Prostate gland (tissue), 2 donors: ENCODE data around the gene DGAT2L6.

Experiments
- POLR2A ChIP-seq: fragments of 450-650 bp; IDR thresholded peaks from one replicate; pipeline ENCODE4 v1.6.1; 2016; ENCODE audit warnings: antibody characterized with exemption, mild to moderate bottlenecking
- POLR2AphosphoS5 ChIP-seq: sonication (generic); formaldehyde crosslinking; IDR thresholded peaks from one replicate; pipeline ENCODE4 v1.6.1; 2017; ENCODE audit warnings: antibody characterized with exemption
- TF ChIP-seq, protein P1 (sequence below), 4 experiments: fragments of 200-600 bp in 2 of 4; fragments of 450-650 bp in 2 of 4; sonication (generic) in 2 of 4; IDR thresholded peaks; 1 replicate in 3 of 4; 2 replicates in 1 of 4; pipeline ENCODE4 v1.5.1; 2016 to 2019; ENCODE audit warnings: antibody characterized with exemption in 4 of 4, mild to moderate bottlenecking in 2 of 4, moderate library complexity in 2 of 4

DNA sequence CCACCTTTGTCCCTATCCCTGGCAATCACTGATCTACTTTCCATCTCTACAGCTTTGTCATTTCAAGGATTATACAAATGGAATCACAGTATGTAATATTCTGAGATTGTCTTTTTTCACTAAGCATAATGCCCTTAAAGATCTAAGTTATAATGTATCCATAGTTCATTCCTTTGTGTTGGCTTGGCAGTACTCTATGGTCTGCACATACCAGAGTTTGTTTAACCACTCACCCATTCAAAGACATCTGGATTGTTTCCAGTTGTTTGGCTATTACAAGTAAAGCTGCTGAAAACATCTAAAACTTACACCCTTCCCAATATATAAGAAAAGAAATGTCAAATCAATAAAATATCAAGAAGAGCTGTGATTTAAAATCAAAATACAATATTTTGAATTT, 31.2 kb downstream of the DGAT2L6 start:
- TF ChIP-seq, protein P1, sequence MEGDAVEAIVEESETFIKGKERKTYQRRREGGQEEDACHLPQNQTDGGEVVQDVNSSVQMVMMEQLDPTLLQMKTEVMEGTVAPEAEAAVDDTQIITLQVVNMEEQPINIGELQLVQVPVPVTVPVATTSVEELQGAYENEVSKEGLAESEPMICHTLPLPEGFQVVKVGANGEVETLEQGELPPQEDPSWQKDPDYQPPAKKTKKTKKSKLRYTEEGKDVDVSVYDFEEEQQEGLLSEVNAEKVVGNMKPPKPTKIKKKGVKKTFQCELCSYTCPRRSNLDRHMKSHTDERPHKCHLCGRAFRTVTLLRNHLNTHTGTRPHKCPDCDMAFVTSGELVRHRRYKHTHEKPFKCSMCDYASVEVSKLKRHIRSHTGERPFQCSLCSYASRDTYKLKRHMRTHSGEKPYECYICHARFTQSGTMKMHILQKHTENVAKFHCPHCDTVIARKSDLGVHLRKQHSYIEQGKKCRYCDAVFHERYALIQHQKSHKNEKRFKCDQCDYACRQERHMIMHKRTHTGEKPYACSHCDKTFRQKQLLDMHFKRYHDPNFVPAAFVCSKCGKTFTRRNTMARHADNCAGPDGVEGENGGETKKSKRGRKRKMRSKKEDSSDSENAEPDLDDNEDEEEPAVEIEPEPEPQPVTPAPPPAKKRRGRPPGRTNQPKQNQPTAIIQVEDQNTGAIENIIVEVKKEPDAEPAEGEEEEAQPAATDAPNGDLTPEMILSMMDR (IDR thresholded peaks at IDR 0.05) = no peak
- TF ChIP-seq POLR2A (no peak), POLR2AphosphoS5 (no peak)
